Lower leg skin (tissue), 3 donors: ENCODE results near the gene XYLB.

Experiments used
- CTCF ChIP-seq, 3 donors: fragments of 450-650 bp; IDR thresholded peaks; one replicate each; pipeline ENCODE4 v1.5.1; 2016; ENCODE audit warnings: antibody characterized with exemption in 3 of 3, mild to moderate bottlenecking in 3 of 3, moderate library complexity in 2 of 3
- POLR2A ChIP-seq, 2 donors: fragments of 450-650 bp; IDR thresholded peaks; one replicate each; pipeline ENCODE4 v1.6.1; 2016 to 2017; ENCODE audit warnings: antibody characterized with exemption in 2 of 2, mild to moderate bottlenecking in 1 of 2, moderate library complexity in 1 of 2

- TF ChIP-seq POLR2A (IDR thresholded peaks at IDR 0.05): no peak
- no peak for TF ChIP-seq CTCF (IDR thresholded peaks at IDR 0.05)
Observed at GRCh38 chr3:38404286-38404685, 57.7 kb downstream of the XYLB start.
